SK-N-SH treated with all-trans-retinoic acid at 6 μM for 48 hours (cell line): ENCODE data around the gene PACS1.

Experiments
- CSDC2 ChIP-seq: fragments of 250-450 bp; sonication (Bioruptor Pico); IDR thresholded peaks from 2 replicates; pipeline ENCODE4 v1.5.0; 2020; ENCODE audit warnings: mild to moderate bottlenecking, moderate library complexity
- ESRRG ChIP-seq: fragments of 250-450 bp; sonication (Bioruptor Pico); IDR thresholded peaks from 2 replicates; pipeline ENCODE4 v1.6.1; 2021; ENCODE audit warnings: mild to moderate bottlenecking
- GLIS3 ChIP-seq: fragments of 250-450 bp; sonication (Bioruptor Pico); IDR thresholded peaks from 2 replicates; pipeline ENCODE4 v1.5.0; 2020; ENCODE audit warnings: mild to moderate bottlenecking, moderate library complexity
- PPARA ChIP-seq: fragments of 250-450 bp; sonication (Bioruptor Pico); IDR thresholded peaks from 2 replicates; pipeline ENCODE4 v1.5.0; 2020; ENCODE audit warnings: mild to moderate bottlenecking, borderline replicate concordance
- SNAI2 ChIP-seq: fragments of 250-450 bp; sonication (Bioruptor Pico); IDR thresholded peaks from 2 replicates; pipeline ENCODE4 v1.5.0; 2020; ENCODE audit warnings: mild to moderate bottlenecking, moderate library complexity
- ZFP3 ChIP-seq: fragments of 250-450 bp; sonication (Bioruptor Pico); IDR thresholded peaks from 2 replicates; pipeline ENCODE4 v1.5.0; 2020; ENCODE audit warnings: mild to moderate bottlenecking, moderate library complexity
- ZFP30 ChIP-seq: fragments of 450-650 bp; formaldehyde crosslinking; IDR thresholded peaks from 2 replicates; pipeline ENCODE4 v1.5.0; 2022; ENCODE audit warnings: mild to moderate bottlenecking, moderate library complexity
- ZNF8 ChIP-seq: fragments of 450-650 bp; formaldehyde crosslinking; IDR thresholded peaks from 2 replicates; pipeline ENCODE4 v1.5.0; 2020; ENCODE audit warnings: mild to moderate bottlenecking, moderate library complexity
- TF ChIP-seq, protein P1 (sequence below): fragments of 250-450 bp; sonication (Bioruptor Pico); IDR thresholded peaks from 2 replicates; pipeline ENCODE4 v1.8.0; 2020; ENCODE audit warnings: mild to moderate bottlenecking, moderate library complexity, borderline replicate concordance
- TF ChIP-seq, protein P2 (sequence below): fragments of 250-450 bp; sonication (Bioruptor Pico); IDR thresholded peaks from 2 replicates; pipeline ENCODE4 v1.5.1; 2020; ENCODE audit warnings: low read depth, mild to moderate bottlenecking, moderate library complexity

DNA sequence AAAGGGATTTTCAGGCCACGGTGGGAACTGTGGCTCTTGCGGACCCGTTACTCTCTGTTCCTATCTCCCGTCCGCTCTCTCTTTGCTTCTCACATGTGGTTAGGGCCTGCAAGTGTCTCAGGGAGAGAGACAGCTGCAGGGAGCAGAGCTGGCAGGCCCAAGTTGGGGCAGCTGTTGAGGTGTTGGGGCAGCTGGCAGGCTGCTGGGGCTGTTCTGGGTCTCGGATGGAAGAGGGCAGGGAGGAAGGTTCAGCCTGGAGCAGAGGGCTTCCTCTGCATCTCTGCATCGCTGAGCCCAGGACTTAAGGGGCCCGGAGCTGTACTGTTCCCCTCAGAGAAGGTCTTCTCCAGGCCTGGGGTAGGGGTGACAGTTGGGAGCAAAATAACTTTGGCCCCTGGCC is 205.3 kb downstream of the PACS1 start:
- TF ChIP-seq CSDC2 (CRISPR knock-in tag) (no peak), ZFP30 (CRISPR knock-in tag) (no peak), SNAI2 (CRISPR knock-in tag) (no peak), ZFP3 (CRISPR knock-in tag) (no peak), ZNF8 (CRISPR knock-in tag) (no peak), GLIS3 (CRISPR knock-in tag) (no peak), ESRRG (no peak), PPARA (CRISPR knock-in tag) (no peak)
- TF ChIP-seq, protein P1, sequence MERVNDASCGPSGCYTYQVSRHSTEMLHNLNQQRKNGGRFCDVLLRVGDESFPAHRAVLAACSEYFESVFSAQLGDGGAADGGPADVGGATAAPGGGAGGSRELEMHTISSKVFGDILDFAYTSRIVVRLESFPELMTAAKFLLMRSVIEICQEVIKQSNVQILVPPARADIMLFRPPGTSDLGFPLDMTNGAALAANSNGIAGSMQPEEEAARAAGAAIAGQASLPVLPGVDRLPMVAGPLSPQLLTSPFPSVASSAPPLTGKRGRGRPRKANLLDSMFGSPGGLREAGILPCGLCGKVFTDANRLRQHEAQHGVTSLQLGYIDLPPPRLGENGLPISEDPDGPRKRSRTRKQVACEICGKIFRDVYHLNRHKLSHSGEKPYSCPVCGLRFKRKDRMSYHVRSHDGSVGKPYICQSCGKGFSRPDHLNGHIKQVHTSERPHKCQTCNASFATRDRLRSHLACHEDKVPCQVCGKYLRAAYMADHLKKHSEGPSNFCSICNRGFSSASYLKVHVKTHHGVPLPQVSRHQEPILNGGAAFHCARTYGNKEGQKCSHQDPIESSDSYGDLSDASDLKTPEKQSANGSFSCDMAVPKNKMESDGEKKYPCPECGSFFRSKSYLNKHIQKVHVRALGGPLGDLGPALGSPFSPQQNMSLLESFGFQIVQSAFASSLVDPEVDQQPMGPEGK (CRISPR knock-in tag): no peak
- TF ChIP-seq, protein P2, sequence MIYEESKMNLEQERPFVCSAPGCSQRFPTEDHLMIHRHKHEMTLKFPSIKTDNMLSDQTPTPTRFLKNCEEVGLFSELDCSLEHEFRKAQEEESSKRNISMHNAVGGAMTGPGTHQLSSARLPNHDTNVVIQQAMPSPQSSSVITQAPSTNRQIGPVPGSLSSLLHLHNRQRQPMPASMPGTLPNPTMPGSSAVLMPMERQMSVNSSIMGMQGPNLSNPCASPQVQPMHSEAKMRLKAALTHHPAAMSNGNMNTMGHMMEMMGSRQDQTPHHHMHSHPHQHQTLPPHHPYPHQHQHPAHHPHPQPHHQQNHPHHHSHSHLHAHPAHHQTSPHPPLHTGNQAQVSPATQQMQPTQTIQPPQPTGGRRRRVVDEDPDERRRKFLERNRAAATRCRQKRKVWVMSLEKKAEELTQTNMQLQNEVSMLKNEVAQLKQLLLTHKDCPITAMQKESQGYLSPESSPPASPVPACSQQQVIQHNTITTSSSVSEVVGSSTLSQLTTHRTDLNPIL (CRISPR knock-in tag): no peak
